Measurements from ENCODE around the gene PHLPP1.
A peak's percentile ranks its signal among the peaks of the same experiment; 100 is the strongest.
"Not testable (repeated sequence)": the region's sequence is repeated elsewhere in the genome, so short reads cannot be mapped to it uniquely, and the experiment has no call there.

PHLPP1 gene

DNA sequence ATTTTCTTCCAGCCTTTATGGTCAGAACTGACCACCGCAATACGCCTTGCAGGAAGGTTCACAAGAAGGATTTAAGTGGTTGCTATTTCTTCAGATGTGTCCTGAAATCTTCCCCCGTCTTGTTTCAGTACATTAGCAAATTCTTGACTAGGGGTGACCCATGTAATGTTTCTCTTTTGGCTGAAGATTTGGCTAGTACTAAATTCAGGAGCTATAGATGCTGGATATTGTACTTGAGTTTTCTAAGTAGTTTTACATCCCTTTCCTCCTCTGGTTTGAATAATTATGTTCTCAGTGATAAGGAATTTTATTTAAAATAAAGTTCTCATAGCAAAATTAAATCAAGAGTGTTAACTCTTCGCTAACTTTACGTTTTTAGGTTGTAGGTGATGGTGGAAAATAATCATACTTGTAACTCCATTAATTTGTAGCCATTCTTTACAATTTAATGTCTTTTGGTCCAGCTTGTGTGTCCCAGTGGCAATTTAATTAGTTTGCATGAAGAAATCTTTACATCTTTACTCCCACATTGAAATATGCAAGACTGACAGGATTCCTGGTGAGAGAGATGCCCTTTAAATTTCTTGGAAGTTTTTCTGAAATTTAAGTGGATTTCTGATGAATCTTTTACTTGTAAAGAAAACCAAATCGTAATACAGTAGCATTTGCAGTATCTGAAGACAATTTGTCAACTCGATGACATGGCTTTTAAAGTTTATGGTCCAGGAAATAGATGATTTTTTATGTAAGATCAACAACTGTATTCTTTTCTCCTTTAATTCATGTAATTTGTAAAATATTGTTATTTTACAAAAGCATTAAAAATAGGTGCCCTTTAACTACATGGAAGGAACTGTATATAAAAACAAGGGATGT, 2.8 kb downstream of the PHLPP1 start:
- DNase-seq (ENCODE audit: low read depth): peak; percentile 5

DNA sequence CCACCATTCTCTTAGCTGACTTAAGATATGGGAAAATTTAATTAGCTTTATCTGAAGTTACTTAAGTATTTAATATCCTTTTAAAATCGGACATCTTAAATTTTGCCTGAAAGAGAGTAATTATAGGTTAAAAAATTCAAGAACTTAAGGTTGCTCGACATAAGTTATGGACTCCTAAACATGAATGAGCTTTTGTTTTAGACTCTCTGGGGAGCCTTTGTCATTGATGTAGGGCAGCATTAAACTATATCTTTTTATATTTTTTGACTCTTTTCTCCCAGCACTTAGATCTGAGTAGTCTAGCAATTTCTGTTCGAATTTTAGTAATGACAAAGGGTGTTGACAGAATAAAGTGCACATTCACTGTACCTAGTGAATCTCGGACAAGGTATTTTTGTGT, 4.7 kb downstream of the PHLPP1 start:
- DNase-seq (ENCODE audit: low read depth): no peak

DNA sequence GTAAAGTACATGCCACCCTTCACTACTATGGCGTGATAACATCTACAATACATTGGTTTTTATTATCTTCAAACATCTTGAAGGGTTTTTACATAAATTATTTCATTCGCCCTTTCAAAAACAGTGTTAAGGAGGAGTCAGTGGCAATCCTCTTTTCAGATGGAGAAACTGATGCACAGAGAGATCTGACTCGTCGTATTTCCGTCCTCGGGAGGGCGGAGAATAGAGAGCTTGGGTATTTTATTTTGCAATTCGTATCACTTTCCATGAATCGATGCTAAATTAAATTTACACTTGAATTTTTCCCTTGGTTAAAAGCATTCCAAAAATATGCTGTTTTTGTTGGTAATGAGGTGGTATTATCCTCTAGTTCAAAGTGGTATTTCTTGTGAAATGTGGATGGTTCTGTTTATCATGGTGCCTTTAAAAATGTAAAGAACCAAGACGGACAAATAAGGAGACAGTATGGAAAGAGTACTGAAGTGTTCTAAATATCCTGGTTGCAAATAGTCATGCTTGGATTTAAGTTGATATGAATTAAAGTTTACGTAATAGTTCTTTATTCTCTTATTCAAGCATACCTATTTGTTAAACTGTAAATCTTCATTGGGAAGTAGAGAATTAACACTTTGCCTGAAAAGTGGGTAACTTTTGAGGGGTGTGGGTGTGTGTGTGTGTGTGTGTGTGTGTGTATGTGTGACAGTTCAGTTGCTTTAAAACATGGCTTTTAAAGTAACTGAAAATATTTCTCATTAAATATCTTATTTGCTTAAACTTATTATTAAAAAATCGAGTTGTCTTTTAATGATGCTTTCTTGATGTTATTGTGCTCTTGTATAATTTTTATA, 5.6 kb downstream of the PHLPP1 start:
- DNase-seq (ENCODE audit: low read depth): no peak

DNA sequence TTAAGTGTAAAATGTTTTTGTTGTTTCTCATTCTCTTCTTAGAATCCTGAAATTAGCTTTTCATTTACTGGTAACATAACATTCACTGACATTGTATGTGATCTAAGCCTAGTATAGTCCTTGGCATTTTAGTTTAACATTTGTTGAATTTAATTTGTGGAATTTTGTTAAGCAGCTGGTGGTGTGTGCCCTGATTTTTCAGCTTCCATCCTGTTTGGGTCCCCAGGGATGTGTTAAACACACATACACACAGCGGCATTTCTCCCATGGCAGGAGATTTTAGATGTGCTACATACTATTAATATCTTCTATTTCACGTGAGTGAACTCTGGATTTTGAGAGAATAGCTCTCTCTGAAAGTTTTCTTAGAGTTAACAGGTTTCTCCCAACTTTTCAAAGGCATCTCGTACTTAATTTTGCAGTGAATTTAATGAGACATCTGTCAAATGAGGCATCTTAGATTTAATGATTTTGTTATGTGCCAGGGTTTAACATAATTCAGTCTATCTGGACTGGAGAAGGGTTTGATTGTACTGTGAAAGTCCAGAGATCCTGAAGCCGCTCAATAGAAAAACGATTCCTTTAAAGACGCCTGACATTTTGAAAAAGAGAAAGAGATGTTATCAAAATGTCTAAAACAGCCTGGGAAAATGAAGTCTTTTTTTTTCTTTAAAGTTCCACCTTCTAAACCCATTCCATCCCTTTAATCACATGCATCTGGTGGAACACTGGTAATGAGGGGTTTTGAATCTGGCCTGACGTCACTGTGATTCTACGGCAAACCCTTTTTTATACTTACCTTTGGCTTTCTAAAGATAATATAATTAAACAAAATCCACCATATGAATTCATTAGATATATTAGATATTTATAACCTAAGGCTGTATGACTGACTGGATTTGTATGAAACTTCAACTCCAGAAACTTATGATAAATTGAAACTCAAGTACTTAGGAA, 6.8 kb downstream of the PHLPP1 start:
- DNase-seq (ENCODE audit: low read depth): no peak

DNA sequence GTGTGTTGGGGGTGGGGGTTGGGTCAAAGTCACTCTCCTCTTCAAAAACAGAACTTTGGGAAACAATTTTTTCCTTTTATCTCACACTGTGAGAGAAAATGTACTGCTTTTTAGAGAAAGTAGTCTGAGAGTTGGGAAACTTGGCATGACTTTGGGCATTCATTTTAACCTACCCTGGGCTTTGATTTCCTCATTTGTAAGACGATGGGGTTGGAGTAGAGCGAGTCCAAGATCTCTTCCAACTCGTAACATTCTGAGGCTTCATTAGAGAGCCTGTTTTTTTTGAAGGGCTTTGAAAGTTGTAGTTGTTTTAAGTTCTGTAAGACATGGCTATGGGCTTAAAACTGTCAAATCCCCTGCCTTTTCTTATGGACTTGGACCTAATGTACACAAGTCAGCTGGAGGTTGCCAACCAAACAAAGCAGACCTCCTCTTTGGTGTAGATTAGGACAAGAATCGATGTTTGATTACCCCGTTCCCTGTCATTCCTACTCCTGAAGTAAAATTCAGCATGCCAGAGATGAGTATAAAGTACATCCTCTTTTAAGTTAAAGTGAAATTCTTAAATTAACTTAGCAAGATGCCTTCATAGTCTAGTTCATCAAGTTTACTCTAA, 8.4 kb downstream of the PHLPP1 start:
- no peak for DNase-seq (ENCODE audit: low read depth)

DNA sequence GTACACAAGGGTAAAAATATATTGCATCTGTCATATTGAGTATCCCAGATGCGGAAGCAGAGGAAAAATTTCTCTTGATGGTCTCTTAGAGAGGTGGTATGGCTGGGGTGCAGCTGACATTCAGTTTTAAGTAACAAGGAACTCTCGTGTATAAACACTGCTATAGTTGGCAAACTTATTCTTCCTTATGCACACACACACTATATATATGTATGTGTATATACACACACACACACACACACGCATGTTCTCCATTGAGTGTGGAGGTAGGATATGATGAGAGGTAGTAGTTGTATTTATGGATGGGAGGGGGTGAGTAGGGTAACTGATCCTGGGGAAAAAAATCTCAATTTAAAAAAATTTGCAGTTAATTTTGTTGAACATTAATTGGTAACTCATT, 10.6 kb downstream of the PHLPP1 start:
- no peak for DNase-seq (ENCODE audit: low read depth)

DNA sequence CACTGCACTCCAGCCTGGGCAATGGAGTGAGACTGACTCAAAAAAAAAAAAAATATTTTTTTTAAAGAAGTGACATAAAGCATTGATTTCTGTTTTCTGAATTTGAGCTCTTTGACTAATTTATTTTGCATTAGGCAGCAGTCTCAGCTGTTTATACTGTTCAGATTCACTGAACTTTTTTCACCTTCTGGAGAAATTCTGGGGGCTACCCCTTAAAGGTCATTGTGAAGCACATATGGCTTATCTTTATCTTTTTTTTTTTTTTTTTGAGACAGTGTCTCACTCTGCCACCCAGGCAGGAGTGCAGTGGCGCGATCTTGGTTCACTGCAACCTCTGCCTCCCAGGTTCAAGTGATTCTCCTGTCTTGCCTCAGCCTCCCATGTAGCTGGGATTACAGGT, 12.9 kb downstream of the PHLPP1 start:
- DNase-seq (ENCODE audit: low read depth): no peak

DNA sequence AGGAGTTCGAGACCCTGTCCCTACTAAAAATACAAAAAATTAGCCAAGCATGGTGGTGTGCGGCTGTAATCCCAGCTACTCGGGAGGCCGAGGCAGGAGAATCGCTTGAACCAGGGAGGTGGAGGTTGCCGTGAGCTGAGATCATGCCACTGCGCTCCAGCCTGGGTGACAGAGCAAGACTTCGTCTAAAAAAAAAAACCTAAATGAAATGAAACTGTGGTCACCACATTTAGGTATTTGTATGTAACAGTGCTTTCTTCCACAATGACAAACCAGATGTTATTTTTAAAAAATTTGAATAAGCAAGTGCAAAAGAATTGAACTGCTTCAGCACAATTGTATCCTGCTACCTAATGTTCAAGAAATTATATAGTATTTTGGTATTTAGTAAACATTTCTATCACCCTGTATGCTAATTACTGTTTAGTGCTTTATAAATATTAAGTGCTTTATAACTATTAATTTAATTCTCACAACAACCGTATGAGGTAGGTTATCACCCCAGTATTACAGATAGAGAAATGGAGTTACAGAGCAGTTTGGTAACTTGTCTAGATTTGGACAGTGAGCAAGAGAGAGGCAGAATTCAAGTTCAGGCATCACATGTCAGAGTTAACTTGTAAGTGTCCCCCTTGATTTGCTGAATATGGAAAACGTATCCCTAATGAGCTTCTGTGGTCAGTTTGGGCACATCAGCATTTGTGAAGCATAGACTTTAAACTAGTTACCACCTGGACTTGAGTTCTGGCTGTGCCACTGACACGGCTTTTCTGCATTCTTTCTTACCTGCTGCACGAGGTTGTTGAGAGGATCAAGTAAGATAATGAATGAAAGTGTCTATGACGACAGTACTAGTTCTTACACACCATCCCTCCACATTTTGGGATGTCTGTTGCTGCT, 14.4 kb downstream of the PHLPP1 start:
- DNase-seq (ENCODE audit: low read depth): no peak

DNA sequence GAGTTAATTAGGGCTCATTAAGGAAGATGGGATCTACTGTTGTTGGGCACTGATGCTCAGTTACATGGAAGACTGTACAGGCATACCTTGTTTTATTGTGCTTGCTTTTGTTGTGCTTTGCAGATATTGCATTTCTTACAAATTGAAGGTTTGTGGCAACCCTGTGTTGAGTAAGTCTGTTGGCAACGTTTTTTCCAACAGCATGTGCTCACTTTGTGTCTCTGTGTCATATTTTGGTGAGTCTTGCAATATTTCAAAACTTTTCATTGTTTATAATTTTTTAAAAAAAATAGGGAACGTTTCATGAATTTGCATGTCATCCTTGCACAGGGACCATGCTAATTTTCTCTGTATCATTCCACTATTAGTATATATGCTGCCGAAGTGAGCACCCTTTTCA, 15.6 kb downstream of the PHLPP1 start:
- no peak for DNase-seq (ENCODE audit: low read depth)

DNA sequence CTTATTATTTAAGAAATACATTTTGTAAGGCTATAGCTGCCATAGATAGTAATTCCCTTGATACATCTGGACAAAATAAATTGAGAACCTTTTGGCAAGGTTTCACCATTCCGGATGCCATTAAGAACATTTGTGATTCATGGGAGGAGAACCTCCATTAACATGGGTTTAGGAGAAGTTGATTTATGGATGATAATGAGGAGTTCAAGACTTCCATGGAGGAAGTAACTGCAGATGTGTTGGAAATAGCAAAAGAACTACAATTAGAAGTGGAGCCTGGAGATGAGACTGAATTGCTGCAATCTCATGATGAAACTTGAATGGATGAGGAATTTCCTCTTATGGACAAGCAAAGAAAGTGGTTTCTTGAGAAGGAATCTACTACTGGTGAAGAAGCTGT, 17.3 kb downstream of the PHLPP1 start:
- peak; percentile 9 for DNase-seq (ENCODE audit: low read depth)

DNA sequence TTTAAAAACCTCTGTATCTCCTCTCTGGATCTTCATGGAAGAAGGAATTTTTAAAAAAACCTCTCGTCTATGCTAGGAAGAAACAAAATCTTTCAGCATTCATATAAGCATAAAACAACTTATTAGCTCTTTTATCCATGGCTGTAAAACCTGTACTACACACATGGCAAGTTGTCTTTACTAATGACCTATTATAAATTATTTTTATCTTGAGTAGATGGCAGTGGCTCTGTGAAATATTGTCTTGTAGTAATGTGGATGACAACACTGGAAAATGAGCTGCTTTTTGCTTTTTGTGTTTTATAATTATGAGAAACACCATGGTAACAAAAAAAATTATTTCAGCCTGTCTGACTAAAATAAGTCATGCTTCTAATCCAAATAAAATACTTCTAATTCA, 18.9 kb downstream of the PHLPP1 start:
- no peak for DNase-seq (ENCODE audit: low read depth)

DNA sequence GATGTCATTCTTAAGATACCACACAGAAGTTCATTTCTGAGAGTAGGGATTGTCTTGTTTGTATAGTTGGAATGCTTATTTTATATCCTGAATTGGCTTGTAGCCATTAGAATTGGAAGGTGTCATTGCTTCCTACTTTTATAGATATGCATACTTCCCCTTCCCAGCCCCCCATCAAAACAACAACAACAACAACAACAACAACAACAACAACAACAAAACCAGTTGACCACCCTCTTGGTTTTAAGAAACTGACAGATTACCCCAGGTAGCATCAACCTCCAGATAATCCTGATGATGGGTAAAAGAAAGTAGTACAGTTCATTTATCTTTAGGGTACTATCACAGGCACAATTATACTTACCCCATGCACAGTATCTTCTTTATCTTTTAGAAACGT, 20.0 kb downstream of the PHLPP1 start:
- no peak for DNase-seq (ENCODE audit: low read depth)

DNA sequence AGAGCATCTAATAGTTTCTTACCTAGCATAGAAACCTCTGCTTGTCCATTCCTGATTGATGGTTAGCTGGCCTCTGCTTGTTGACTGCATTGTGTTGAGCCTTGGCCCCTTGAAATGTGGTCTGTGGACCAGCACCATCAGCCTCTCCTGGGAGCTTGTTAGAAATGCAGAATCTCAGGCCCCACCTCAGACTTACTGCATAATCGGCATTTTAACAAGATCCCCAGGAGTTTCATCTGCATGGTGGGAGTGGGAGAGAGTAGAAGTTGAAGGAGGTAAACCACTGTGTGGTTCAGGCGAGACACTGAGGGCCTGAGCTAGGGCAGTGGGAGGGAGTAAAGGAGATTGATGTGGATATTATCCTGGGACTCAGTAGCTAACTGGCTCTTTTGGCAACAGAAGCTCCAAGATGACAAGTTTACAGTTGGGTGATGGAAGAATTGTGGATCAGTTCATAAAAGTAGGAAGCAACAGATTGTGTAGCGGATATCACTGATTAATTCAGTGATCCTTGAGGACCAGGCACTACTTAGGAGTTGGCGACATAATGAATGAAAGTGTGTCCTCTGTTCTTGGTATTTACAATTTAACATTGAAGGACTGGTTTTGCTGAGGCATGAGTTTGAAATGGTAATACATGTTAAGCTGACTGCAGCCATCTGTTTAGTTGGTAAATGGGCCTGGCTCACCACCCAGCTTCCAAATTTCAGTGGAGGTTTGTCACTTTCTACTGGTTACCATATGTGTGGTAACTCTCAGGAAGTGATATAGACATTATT, 20.9 kb downstream of the PHLPP1 start:
- no peak for DNase-seq (ENCODE audit: low read depth)

DNA sequence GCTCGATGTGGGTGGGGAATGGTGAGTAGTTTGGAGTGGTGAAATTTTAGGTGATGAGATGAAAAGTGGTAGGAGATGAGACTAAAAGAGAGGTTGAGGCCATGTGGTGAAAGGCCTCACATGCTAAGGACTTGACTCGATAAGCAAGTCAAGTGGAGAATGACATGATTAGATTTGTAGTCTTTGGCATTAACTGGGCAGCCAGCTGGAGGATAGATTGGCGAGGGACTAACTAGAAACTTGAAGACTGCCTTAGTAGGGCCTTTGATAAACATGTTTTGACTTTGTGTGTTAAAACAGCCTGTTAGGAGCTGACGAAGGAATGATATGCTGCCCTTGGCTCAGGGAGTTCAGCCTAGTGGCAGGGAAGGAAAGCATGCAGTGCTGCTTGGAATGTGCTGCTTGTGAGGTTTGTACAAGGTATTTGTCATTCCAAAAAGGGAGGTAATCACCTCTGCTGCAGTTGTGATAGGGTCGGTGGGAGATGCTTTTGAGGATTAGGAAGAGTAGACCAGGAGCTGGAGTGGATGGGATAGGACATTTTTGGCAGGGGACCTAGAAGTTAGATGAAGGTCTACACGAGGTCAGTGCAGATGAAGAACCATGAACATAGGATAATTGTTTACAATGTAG, 22.0 kb downstream of the PHLPP1 start:
- no peak for DNase-seq (ENCODE audit: low read depth)

DNA sequence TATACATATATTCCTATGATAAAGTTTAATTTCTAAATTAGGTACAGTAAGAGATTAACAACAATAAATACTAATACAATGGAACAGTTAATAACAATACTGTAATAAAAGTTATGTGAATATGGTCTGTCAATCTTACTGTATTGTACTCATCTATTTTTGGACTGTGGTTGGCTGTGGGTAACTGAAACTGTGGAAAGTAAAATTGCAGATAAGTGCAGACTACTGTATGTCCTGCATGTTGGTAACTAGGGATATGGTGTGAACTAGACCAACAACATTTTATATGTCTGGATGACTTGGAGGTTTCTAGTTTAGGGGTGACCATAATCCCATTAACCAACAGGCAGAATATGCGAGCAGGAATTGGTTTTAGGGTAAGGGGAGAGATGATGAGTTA, 23.3 kb downstream of the PHLPP1 start:
- no peak for DNase-seq (ENCODE audit: low read depth)

DNA sequence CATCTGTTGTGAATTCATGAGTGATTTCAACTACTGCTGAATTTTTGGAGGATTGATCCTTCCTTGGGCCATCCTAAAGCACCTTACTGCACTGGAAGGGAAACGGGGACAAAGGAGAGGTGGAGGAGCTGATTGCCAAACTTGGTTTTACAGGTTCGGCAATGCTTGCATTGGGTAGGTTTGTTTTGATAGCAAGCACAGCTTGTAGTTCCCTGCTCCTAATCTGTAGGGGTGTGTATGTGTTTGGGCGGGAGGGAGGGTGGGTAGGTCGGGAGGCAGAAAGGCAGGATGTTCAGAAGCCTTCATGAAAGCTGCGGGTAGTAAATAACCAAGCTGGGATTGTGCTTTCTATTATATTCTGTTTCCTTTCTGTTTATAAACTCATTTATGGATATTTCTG, 24.6 kb downstream of the PHLPP1 start:
- no peak for DNase-seq (ENCODE audit: low read depth)

DNA sequence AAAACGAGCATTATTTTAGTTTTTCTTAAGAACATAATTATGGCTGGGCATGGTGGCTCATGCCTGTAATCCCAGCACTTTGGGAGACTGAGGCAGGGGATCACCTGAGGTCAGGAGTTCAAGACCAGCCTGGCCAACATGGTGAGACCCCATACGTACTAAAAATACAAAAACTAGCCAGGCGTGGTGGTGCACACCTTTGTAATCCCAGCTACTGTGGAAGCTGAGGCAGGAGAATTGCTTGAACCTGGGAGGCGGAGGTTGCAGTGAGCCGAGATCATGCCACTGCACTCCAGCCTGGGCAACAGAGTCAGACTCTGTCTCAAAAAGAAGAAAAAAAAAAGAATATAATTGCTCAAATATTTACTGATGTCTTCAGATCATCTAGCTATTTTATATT, 25.3 kb downstream of the PHLPP1 start:
- DNase-seq (ENCODE audit: low read depth): not testable (repeated sequence)

DNA sequence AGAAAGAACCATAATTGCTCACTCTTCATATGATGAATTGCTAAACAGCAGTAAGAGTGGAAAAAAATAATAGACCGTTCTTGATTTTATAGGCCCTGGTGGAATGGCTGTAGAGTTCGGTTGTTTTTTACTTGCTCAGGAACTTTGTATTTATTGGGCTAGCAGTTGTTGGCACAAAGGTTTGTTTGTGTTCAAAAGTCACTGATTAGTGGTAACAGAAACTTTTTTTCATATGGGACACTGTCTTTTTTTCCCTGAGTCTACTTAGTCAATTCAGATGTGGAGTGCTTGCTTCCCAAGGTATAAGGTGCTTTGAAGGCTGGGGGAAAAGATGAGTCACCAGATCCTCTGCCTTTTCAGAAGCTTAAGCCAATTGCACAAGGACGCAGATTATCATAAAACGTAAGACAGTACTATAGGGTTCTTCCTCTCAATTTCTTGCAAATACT, 25.8 kb downstream of the PHLPP1 start:
- DNase-seq (ENCODE audit: low read depth): peak; percentile 11

DNA sequence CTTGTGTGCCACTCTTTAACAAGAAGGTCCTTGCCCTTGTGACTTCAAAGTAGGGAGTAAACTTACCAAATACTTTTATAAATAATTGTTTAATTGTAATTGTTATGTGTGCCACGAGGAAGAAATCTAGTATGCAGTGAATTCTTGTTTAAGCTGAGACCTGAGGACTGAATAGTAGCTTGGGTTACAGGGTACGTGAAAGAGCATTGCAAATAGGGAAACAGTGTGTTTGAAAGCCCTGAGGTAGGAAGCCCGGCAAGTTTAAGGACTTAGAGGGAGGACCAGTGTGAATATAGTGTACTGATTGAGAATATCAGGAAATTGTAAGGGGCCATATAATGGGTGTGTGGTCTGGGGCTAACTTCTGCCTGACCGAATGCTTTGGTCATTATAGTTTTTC, 26.2 kb downstream of the PHLPP1 start:
- DNase-seq (ENCODE audit: low read depth): no peak
